GM18519 (cell line): ENCODE measurements around the gene GATC.

Experiments used
- ATAC-seq: cut with Tn5 transposase; IDR thresholded peaks from one replicate; pipeline ENCODE4 v1.9.1; 2021; ENCODE audit warnings: mild to moderate bottlenecking, moderate library complexity; ENCODE audit not compliant: unreplicated experiment, low FRiP score

GATC gene

GRCh38 chr12:120495731-120496412 is 49.6 kb downstream of the GATC start, which contains the start of gene DYNLL1:
TSS of gene DYNLL1 (plus strand) at chr12:120496113. CDS start at chr12:120496422, 309 bp downstream.
- peak; percentile 83 for ATAC-seq

GRCh38 chr12:120496413-120497340 is 50.4 kb downstream of the GATC start:
- no peak for ATAC-seq

- ATAC-seq, result no peak
Observed at GRCh38 chr12:120497524-120498150, 51.4 kb downstream of the GATC start.

- ATAC-seq, result no peak
Observed at GRCh38 chr12:120498870-120499515, 52.7 kb downstream of the GATC start.

GRCh38 chr12:120500581-120500980 is 54.3 kb downstream of the GATC start:
- no peak for ATAC-seq

- no peak for ATAC-seq
Observed at GRCh38 chr12:120504587-120504986, 58.3 kb downstream of the GATC start.

- no peak for ATAC-seq
Observed at GRCh38 chr12:120508537-120508936, 62.3 kb downstream of the GATC start.
